ENCODE results near the gene NAIF1. TPM values are rescaled to one million over a fixed set of nuclear protein-coding genes. Genes with fewer than 3 reads are reported as not detected.
"Not testable (repeated sequence)": the region's sequence is repeated elsewhere in the genome, so short reads cannot be mapped to it uniquely, and the experiment has no call there.

NAIF1 gene
- total RNA-seq, 1 donor from 2014 or later: 8.8 TPM

DNA sequence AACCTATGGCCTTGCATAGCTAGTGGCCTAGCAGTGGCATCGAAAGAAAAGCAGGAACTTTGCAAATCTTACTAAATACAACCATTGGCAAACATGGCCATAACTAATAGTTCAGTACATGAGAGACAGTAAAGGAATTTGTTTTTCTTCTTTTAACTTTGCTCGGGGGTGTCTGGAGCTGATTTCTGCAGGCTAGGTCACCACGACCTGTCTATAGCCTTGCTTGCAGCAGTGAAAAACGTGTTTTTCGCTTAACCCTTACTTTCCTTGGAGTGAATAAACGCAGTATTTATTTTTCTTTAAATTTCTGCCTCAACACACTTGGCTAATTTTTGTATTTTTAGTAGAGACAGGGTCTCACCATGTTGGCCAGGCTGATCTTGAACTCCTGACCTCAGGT is 19.9 kb downstream of the NAIF1 start:
- Mint-ChIP-seq H3K4me1 (ENCODE audit: low read depth) (peaks cover 3% of the 10 kb centered on the region), H3K27ac (ENCODE audit: unreplicated experiment) (no peak overlapping the region), H3K36me3 (ENCODE audit: low read depth) (no peaks in the 10 kb centered on the region), H3K4me3 (ENCODE audit: unreplicated experiment) (no peak overlapping the region), H3K9me3 (ENCODE audit: low read depth) (no peaks in the 10 kb centered on the region), H3K27me3 (ENCODE audit: low read depth) (no peaks in the 10 kb centered on the region)
- TF ChIP-seq, protein P1, sequence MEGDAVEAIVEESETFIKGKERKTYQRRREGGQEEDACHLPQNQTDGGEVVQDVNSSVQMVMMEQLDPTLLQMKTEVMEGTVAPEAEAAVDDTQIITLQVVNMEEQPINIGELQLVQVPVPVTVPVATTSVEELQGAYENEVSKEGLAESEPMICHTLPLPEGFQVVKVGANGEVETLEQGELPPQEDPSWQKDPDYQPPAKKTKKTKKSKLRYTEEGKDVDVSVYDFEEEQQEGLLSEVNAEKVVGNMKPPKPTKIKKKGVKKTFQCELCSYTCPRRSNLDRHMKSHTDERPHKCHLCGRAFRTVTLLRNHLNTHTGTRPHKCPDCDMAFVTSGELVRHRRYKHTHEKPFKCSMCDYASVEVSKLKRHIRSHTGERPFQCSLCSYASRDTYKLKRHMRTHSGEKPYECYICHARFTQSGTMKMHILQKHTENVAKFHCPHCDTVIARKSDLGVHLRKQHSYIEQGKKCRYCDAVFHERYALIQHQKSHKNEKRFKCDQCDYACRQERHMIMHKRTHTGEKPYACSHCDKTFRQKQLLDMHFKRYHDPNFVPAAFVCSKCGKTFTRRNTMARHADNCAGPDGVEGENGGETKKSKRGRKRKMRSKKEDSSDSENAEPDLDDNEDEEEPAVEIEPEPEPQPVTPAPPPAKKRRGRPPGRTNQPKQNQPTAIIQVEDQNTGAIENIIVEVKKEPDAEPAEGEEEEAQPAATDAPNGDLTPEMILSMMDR (IDR thresholded peaks at IDR 0.05): no peak
- DNase-seq (ENCODE audit: low spot score): no peak

GRCh38 chr9:128045831-128046230 is 21.3 kb downstream of the NAIF1 start:
- Mint-ChIP-seq H3K4me3 (ENCODE audit: unreplicated experiment) (no peak overlapping the region), H3K27ac (ENCODE audit: unreplicated experiment) (no peak overlapping the region), H3K36me3 (ENCODE audit: low read depth) (no peaks in the 10 kb centered on the region), H3K27me3 (ENCODE audit: low read depth) (no peaks in the 10 kb centered on the region), H3K9me3 (ENCODE audit: low read depth) (no peaks in the 10 kb centered on the region), H3K4me1 (ENCODE audit: low read depth) (peaks cover 3% of the 10 kb centered on the region)
- TF ChIP-seq, protein P1 (IDR thresholded peaks at IDR 0.05): no peak
- DNase-seq (ENCODE audit: low spot score): no peak

- H3K36me3 Mint-ChIP-seq (ENCODE audit: low read depth); H3K4me3 Mint-ChIP-seq (ENCODE audit: unreplicated experiment); DNase-seq (ENCODE audit: low spot score); H3K9me3 Mint-ChIP-seq (ENCODE audit: low read depth); H3K27ac Mint-ChIP-seq (ENCODE audit: unreplicated experiment); H3K4me1 Mint-ChIP-seq (ENCODE audit: low read depth); H3K27me3 Mint-ChIP-seq (ENCODE audit: low read depth): not testable (repeated sequence)
These were observed 21.7 kb downstream of the NAIF1 start for GRCh38 chr9:128045409-128045808.

GRCh38 chr9:128043467-128043868 is 23.7 kb downstream of the NAIF1 start:
- no peak for DNase-seq (ENCODE audit: low spot score)
- Mint-ChIP-seq H3K27me3 (ENCODE audit: low read depth) (no peaks in the 10 kb centered on the region), H3K36me3 (ENCODE audit: low read depth) (no peaks in the 10 kb centered on the region), H3K27ac (ENCODE audit: unreplicated experiment) (no peak overlapping the region), H3K4me3 (ENCODE audit: unreplicated experiment) (no peak overlapping the region), H3K4me1 (ENCODE audit: low read depth) (no peaks in the 10 kb centered on the region), H3K9me3 (ENCODE audit: low read depth) (no peaks in the 10 kb centered on the region)
- TF ChIP-seq, protein P1 (IDR thresholded peaks at IDR 0.05): no peak

- Mint-ChIP-seq H3K4me3 (ENCODE audit: unreplicated experiment) (no peak overlapping the region), H3K27me3 (ENCODE audit: low read depth) (no peaks in the 10 kb centered on the region), H3K9me3 (ENCODE audit: low read depth) (no peaks in the 10 kb centered on the region), H3K36me3 (ENCODE audit: low read depth) (no peaks in the 10 kb centered on the region), H3K27ac (ENCODE audit: unreplicated experiment) (no peak overlapping the region), H3K4me1 (ENCODE audit: low read depth) (no peaks in the 10 kb centered on the region)
- DNase-seq (ENCODE audit: low spot score): no peak
- TF ChIP-seq, protein P1 (IDR thresholded peaks at IDR 0.05): no peak
These were observed 25.1 kb downstream of the NAIF1 start for GRCh38 chr9:128042043-128042442.

GRCh38 chr9:128040783-128041182 is 26.3 kb downstream of the NAIF1 start:
- H3K27me3 Mint-ChIP-seq (ENCODE audit: low read depth); DNase-seq (ENCODE audit: low spot score); H3K4me3 Mint-ChIP-seq (ENCODE audit: unreplicated experiment); H3K27ac Mint-ChIP-seq (ENCODE audit: unreplicated experiment); H3K9me3 Mint-ChIP-seq (ENCODE audit: low read depth); H3K36me3 Mint-ChIP-seq (ENCODE audit: low read depth); H3K4me1 Mint-ChIP-seq (ENCODE audit: low read depth): not testable (repeated sequence)

DNA sequence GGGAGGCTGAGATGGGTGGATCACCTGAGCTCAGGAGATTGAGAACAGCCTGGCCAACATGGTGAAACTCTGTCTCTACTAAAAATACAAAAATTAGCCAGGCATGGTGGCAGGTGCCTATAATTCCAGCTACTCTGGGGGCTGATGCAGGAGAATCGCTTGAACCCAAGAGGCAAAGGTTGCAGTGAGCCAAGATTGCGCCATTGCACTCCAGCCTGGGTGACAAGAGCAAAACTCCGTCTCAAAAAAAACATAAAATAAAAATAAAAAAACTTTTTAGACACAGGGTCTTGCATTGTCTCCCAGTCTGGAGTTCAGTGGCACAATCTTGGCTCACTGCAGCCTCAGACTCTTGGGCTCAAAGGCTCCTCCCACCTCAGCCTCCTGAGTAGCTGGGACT is 30.6 kb downstream of the NAIF1 start:
- not testable (repeated sequence) for H3K27ac Mint-ChIP-seq (ENCODE audit: unreplicated experiment); H3K36me3 Mint-ChIP-seq (ENCODE audit: low read depth); H3K27me3 Mint-ChIP-seq (ENCODE audit: low read depth); H3K9me3 Mint-ChIP-seq (ENCODE audit: low read depth); H3K4me1 Mint-ChIP-seq (ENCODE audit: low read depth); DNase-seq (ENCODE audit: low spot score); H3K4me3 Mint-ChIP-seq (ENCODE audit: unreplicated experiment)

All from chondrocyte (in vitro differentiated cells).